Keratinocyte (primary cell): ENCODE data around the gene STXBP3. TPM values are rescaled to one million over a fixed set of nuclear protein-coding genes. Genes with fewer than 3 reads are reported as not detected.

Experiments used
- DNase-seq: peaks from one replicate; pipeline ENCODE4 v3.0.0-alpha.2; 2011; ENCODE audit warnings: low read depth, missing footprints, low spot score
- FAIRE-seq: peaks from 2 replicates; lab custom pipeline; 2011; peaks lifted over from hg19 to GRCh38; lab: Jason Lieb, UNC
- H2AFZ ChIP-seq: 2 replicates; pipeline ENCODE4 v1.6.0; 2012; ENCODE audit warnings: low read length, control low read depth, inconsistent platforms; ENCODE audit not compliant: control insufficient read depth
- H3K27ac ChIP-seq: 2 replicates; pipeline ENCODE4 v1.5.1; 2011; ENCODE audit warnings: low read length; ENCODE audit not compliant: control insufficient read depth, insufficient read depth
- H3K27me3 ChIP-seq: 3 replicates; pipeline ENCODE4 v1.6.0; 2011; ENCODE audit warnings: low read length; ENCODE audit not compliant: control insufficient read depth, insufficient read depth; ENCODE audit errors: extremely low read depth
- H3K36me3 ChIP-seq, 2 experiments: 2 replicates in 1 of 2; 3 replicates in 1 of 2; pipeline ENCODE4 v1.5.1; 2011; ENCODE audit warnings: low read length in 2 of 2, mild to moderate bottlenecking in 1 of 2; ENCODE audit not compliant: control insufficient read depth in 2 of 2, insufficient read depth in 2 of 2; ENCODE audit errors: extremely low read depth in 1 of 2
- H3K4me1 ChIP-seq: 3 replicates; pipeline ENCODE4 v1.5.1; 2011; ENCODE audit warnings: low read length; ENCODE audit not compliant: control insufficient read depth, insufficient read depth; ENCODE audit errors: extremely low read depth
- H3K4me2 ChIP-seq: 3 replicates; pipeline ENCODE4 v1.6.0; 2011; ENCODE audit warnings: low read depth, low read length; ENCODE audit not compliant: control insufficient read depth, insufficient read depth; ENCODE audit errors: extremely low read depth
- H3K4me3 ChIP-seq, 3 experiments: fragments of 200-600 bp in 1 of 3; sonication (generic) in 1 of 3; 2 replicates in 2 of 3; 3 replicates in 1 of 3; pipeline ENCODE4 v1.5.1; 2011 to 2016; ENCODE audit warnings: low read length in 3 of 3, mild to moderate bottlenecking in 3 of 3, control low read depth in 2 of 3, inconsistent platforms in 1 of 3, low read depth in 1 of 3, mixed read lengths in 1 of 3, mixed run types in 1 of 3, moderate library complexity in 1 of 3; ENCODE audit not compliant: control insufficient read depth in 2 of 3, insufficient read depth in 2 of 3; ENCODE audit errors: extremely low read depth in 1 of 3
- H3K79me2 ChIP-seq: 2 replicates; pipeline ENCODE4 v1.6.0; 2012; ENCODE audit warnings: low read length; ENCODE audit not compliant: control insufficient read depth, insufficient read depth
- H3K9ac ChIP-seq: 3 replicates; pipeline ENCODE4 v1.6.0; 2011; ENCODE audit warnings: low read length; ENCODE audit not compliant: control insufficient read depth, insufficient read depth; ENCODE audit errors: extremely low read depth
- H3K9me1 ChIP-seq: 3 replicates; pipeline ENCODE4 v1.6.0; 2011; ENCODE audit warnings: low read length; ENCODE audit not compliant: control insufficient read depth, insufficient read depth; ENCODE audit errors: extremely low read depth
- H3K9me3 ChIP-seq: 2 replicates; pipeline ENCODE4 v1.5.1; 2012; ENCODE audit warnings: low read depth, low read length; ENCODE audit not compliant: control insufficient read depth
- H4K20me1 ChIP-seq: 3 replicates; pipeline ENCODE4 v1.6.0; 2011; ENCODE audit warnings: low read length; ENCODE audit not compliant: control insufficient read depth, insufficient read depth; ENCODE audit errors: extremely low read depth
- CTCF ChIP-seq, 3 experiments: IDR thresholded peaks in 1 of 3; conservative IDR thresholded peaks in 1 of 3; optimal IDR thresholded peaks in 1 of 3; 2 replicates in 2 of 3; 3 replicates in 1 of 3; pipeline versions ENCODE3 to v1.5.1; 2011; ENCODE audit warnings: low read length in 3 of 3, mild to moderate bottlenecking in 3 of 3, moderate library complexity in 2 of 3, control low read depth in 1 of 3, inconsistent platforms in 1 of 3; ENCODE audit not compliant: insufficient read depth in 2 of 3; ENCODE audit errors: extremely low read depth in 1 of 3
- EZH2 ChIP-seq: IDR thresholded peaks from one replicate; pipeline ENCODE4 v1.6.1; 2012; ENCODE audit warnings: inconsistent platforms, mild to moderate bottlenecking, low read length, moderate library complexity
- dilution Hi-C: fragments of 300-500 bp; cut with MboI; formaldehyde crosslinking; loops from one replicate; pipeline ENCODE4 v1.7.0; 2020; ENCODE audit warnings: low sequenced_read_pairs; ENCODE audit not compliant: extremely low pct_ligation_motif_present
- polyA plus RNA-seq, 5 experiments: library from polyadenylated mRNA; depleted of rRNA in 3 of 5; stranded (reverse) in 3 of 5; stranded (forward) in 1 of 5; unstranded in 1 of 5; fragments of >200 nt; gene quantifications; 1 replicate in 1 of 5; 2 replicates in 3 of 5; 3 replicates in 1 of 5; pipeline versions ENCODE4 v1.2.1 to v1.2.3, GENCODE V29; 2011 to 2012; ENCODE audit warnings: missing spikeins in 2 of 5, low read depth in 1 of 5, low replicate concordance in 1 of 5

STXBP3 gene
- polyA plus RNA-seq, 1 donor (not counting 4 experiments of a cell fraction or from before 2014, with no cell fraction given): 36.3 TPM

- H2AFZ ChIP-seq: no peak overlapping the region
- H3K4me3 ChIP-seq: no peak overlapping the region
- TF ChIP-seq EZH2 (no peak), CTCF (optimal IDR thresholded peaks at IDR 0.05 in 1 of 3, IDR thresholded peaks at IDR 0.05 in 1 of 3, conservative IDR thresholded peaks at IDR 0.05 in 1 of 3; ENCODE audit: extremely low read depth in 1 of 3, insufficient read depth in 2 of 3, low read length in 3 of 3) (no peak)
- no peak overlapping the region for H3K9ac ChIP-seq
- no peaks in the 10 kb centered on the region for H4K20me1 ChIP-seq
- H3K36me3 ChIP-seq: peaks cover 3 to 6% of the 10 kb centered on the region in 2 experiments
- H3K27me3 ChIP-seq: no peaks in the 10 kb centered on the region
- H3K9me3 ChIP-seq: no peaks in the 10 kb centered on the region
- H3K4me1 ChIP-seq: peaks cover 11% of the 10 kb centered on the region
- DNase-seq (no peak), FAIRE-seq (peak; percentile 26)
- no peak overlapping the region for H3K27ac ChIP-seq
- H3K4me2 ChIP-seq: no peak overlapping the region
- H3K79me2 ChIP-seq: no peaks in the 10 kb centered on the region
- dilution Hi-C loops: no loop called here
- H3K9me1 ChIP-seq: no peaks in the 10 kb centered on the region
Observed at GRCh38 chr1:108704496-108704895, 42.0 kb upstream of the STXBP3 start.

- peaks cover 0 to 1% of the 10 kb centered on the region in 2 experiments for H3K36me3 ChIP-seq
- H3K4me1 ChIP-seq: peaks cover 11% of the 10 kb centered on the region
- no peaks in the 10 kb centered on the region for H3K9me3 ChIP-seq
- no peak for DNase-seq
- H3K27me3 ChIP-seq: no peaks in the 10 kb centered on the region
- no peak for TF ChIP-seq CTCF (optimal IDR thresholded peaks at IDR 0.05 in 1 of 3, IDR thresholded peaks at IDR 0.05 in 1 of 3, conservative IDR thresholded peaks at IDR 0.05 in 1 of 3; ENCODE audit: extremely low read depth in 1 of 3, insufficient read depth in 2 of 3, low read length in 3 of 3)
- no peak for TF ChIP-seq EZH2
- H3K27ac ChIP-seq: no peak overlapping the region
- H3K9me1 ChIP-seq: no peaks in the 10 kb centered on the region
- H3K4me2 ChIP-seq: no peak overlapping the region
- no peak for FAIRE-seq
- dilution Hi-C loops: no loop called here
- H3K9ac ChIP-seq: no peak overlapping the region
- no peak overlapping the region for H2AFZ ChIP-seq
- no peaks in the 10 kb centered on the region for H3K79me2 ChIP-seq
- H4K20me1 ChIP-seq: no peaks in the 10 kb centered on the region
- H3K4me3 ChIP-seq: no peak overlapping the region
Observed at GRCh38 chr1:108706643-108707042, 39.8 kb upstream of the STXBP3 start.
